Chondrocyte (in vitro differentiated cells): ENCODE data around the gene ZDHHC21. TPM values are rescaled to one million over a fixed set of nuclear protein-coding genes. Genes with fewer than 3 reads are reported as not detected.

Source experiments
- DNase-seq: peaks from one replicate; pipeline ENCODE4 v3.0.0; 2021; ENCODE audit warnings: mixed read lengths, low spot score
- H3K27ac Mint-ChIP-seq: one replicate; pipeline ENCODE4 v1.8.0; 2021; ENCODE audit warnings: mild to moderate bottlenecking, moderate library complexity, mixed read lengths; ENCODE audit not compliant: unreplicated experiment
- H3K27me3 Mint-ChIP-seq: 2 replicates; pipeline ENCODE4 v1.8.0; 2021; ENCODE audit warnings: low read depth, mixed read lengths
- H3K36me3 Mint-ChIP-seq: 2 replicates; pipeline ENCODE4 v1.8.0; 2021; ENCODE audit warnings: low read depth, mixed read lengths
- H3K4me1 Mint-ChIP-seq: 2 replicates; pipeline ENCODE4 v1.8.0; 2021; ENCODE audit warnings: low read depth, mild to moderate bottlenecking, mixed read lengths
- H3K4me3 Mint-ChIP-seq: one replicate; pipeline ENCODE4 v1.8.0; 2021; ENCODE audit warnings: mild to moderate bottlenecking, moderate library complexity, mixed read lengths; ENCODE audit not compliant: unreplicated experiment
- H3K9me3 Mint-ChIP-seq: 2 replicates; pipeline ENCODE4 v1.8.0; 2021; ENCODE audit warnings: low read depth, mixed read lengths
- total RNA-seq: library from RNA; stranded (reverse); gene quantifications from 3 replicates; pipeline ENCODE4 v1.2.1, GENCODE V29; 2021
- TF ChIP-seq, protein P1 (sequence below): fragments of 200-600 bp; sonication (generic); IDR thresholded peaks from 2 replicates; pipeline ENCODE4 v1.5.0; 2021; ENCODE audit warnings: antibody characterized with exemption, mild to moderate bottlenecking, moderate library complexity

Gene ZDHHC21
- total RNA-seq, 1 donor from 2014 or later, result 11.4 TPM

DNA sequence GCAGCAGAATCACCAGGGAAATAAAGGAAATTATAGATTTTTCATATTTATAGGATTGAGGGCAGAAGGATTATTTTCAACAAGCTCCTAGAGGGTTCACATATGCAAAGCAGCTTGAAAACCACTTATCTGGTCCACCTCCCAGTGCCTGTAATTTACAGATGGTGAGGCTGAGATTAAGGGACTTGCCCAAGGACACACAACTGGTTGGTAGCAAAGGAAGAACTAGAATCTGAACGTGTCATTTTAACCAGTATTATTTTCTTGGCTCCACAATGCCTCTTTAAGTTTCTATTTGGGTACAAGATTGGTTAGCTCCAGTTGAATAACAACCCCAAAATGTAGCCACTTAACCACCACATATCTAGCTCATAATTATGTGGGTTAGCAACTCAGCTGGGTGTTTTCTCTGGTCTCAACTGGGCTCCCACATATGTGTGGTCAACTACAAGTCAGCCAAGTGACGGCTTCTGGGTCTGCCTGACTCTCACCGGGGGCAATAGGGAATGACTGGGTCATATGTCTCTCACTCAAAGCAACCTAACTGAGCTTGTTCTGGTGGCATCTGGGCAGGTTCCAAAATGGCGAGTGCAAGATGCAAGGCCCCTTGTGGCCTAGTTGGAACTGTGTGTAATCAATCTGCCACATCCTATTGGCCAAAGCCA lies 127.7 kb downstream of the ZDHHC21 start:
- H3K4me3 Mint-ChIP-seq, result no peak overlapping the region
- H3K4me1 Mint-ChIP-seq, result no peaks in the 10 kb centered on the region
- TF ChIP-seq, protein P1, sequence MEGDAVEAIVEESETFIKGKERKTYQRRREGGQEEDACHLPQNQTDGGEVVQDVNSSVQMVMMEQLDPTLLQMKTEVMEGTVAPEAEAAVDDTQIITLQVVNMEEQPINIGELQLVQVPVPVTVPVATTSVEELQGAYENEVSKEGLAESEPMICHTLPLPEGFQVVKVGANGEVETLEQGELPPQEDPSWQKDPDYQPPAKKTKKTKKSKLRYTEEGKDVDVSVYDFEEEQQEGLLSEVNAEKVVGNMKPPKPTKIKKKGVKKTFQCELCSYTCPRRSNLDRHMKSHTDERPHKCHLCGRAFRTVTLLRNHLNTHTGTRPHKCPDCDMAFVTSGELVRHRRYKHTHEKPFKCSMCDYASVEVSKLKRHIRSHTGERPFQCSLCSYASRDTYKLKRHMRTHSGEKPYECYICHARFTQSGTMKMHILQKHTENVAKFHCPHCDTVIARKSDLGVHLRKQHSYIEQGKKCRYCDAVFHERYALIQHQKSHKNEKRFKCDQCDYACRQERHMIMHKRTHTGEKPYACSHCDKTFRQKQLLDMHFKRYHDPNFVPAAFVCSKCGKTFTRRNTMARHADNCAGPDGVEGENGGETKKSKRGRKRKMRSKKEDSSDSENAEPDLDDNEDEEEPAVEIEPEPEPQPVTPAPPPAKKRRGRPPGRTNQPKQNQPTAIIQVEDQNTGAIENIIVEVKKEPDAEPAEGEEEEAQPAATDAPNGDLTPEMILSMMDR, result no peak
- peaks cover 4% of the 10 kb centered on the region for H3K9me3 Mint-ChIP-seq
- H3K36me3 Mint-ChIP-seq, result peaks cover 8% of the 10 kb centered on the region
- no peak for DNase-seq
- H3K27me3 Mint-ChIP-seq, result no peaks in the 10 kb centered on the region
- no peak overlapping the region for H3K27ac Mint-ChIP-seq

DNA sequence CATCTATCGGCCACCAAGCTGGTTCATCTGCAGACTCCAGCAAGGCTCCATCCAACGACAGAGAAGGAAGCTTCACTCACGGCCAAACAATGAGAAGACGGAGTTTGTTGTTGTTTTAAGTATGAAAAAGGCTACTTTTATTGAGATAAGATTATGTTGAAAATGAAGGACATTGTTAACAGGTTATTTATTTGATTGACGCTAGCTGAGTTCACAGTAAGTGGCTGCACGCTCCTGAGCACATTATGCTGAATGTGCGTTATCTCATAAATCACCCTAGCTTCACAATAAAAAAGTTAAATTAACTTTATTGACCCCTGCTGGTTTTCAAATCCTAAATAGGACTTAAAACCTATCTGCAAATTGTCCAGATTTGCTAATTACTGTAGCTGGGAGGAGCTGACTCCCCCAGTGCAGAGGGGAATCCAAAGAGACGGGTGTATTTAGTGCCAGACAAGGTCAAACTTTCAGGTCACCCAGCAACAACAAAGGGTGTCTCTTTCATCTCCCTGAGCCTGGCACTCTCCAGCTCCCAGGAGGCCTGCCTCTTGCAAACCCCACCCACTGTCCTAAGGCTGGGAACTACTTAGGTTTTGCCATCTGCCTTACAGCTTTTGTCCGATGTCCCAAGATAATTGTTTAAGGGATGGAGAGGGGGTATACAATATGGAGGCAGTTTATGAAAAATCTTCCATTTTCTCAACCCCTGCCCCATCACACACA lies 129.2 kb downstream of the ZDHHC21 start:
- Mint-ChIP-seq H3K27me3 (no peaks in the 10 kb centered on the region), H3K36me3 (peaks cover 2% of the 10 kb centered on the region), H3K27ac (no peak overlapping the region), H3K9me3 (no peaks in the 10 kb centered on the region), H3K4me3 (no peak overlapping the region), H3K4me1 (no peaks in the 10 kb centered on the region)
- TF ChIP-seq, protein P1, result no peak
- no peak for DNase-seq

DNA sequence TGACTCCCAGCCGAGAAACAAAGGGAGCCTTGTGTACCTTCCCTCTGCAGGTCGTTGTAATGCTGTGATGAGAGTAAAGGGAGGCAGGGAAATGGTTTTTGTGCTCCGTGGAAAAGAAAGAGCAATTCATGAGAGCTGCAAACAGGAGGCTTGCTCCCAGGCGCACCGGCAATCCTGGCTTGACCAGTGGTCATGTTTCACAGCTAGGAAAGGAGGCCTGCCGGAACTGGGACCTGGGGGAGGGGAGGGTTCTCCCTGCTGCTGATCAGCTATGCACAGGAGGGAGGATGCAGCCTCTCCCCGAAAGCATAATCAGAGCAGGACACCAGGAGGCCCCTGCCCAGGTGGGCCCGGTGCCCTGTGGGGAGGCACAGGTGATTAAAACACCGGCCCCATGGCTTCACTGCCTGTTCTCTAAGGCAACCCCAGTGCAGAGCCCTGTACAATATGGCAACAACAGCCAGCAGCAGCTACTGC lies 131.3 kb downstream of the ZDHHC21 start:
- H3K4me3 Mint-ChIP-seq, result no peak overlapping the region

More for the DNA sequence above, 131.3 kb downstream of the ZDHHC21 start:
- no peak for DNase-seq
- TF ChIP-seq, protein P1, result no peak
- Mint-ChIP-seq H3K27me3 (no peaks in the 10 kb centered on the region), H3K36me3 (peaks cover 2% of the 10 kb centered on the region), H3K9me3 (no peaks in the 10 kb centered on the region), H3K4me1 (no peaks in the 10 kb centered on the region), H3K27ac (no peak overlapping the region)

Other genes with a start within 250 kb of the ZDHHC21 start
- gene CER1, start 29.3 kb upstream of the ZDHHC21 start, total RNA-seq, result not detected in 3 replicates
- gene FREM1, start 217.0 kb upstream of the ZDHHC21 start, total RNA-seq, result 1.7 to 3.6 TPM (median 2.2 TPM) in 3 replicates